Measurements from ENCODE around the gene SPATA2L.
"Not testable (repeated sequence)": the region's sequence is repeated elsewhere in the genome, so short reads cannot be mapped to it uniquely, and the experiment has no call there.

SPATA2L gene

GRCh38 chr16:89706518-89707260, 5.2 kb upstream of the SPATA2L start:
- DNase-seq, result no peak

DNA sequence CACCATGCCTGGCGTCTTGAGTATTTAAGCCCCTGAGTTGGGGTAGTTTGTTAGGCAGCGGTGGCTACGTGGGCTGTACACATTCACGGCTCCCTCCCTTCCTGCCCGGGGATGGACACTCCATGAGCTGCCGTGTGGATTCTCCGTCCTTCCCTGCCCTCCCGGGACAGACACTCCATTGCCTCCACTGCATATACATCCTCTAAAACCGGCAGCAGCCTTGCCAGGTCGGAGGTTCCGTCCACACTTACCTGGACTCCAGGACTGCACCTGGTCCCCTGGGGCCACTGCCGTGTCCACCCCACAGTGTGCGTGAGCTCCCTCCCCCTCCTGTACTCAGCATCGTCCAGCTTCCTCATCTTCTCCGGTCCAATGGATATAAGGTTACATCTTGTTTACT, 3.5 kb upstream of the SPATA2L start:
- no peak for DNase-seq

DNA sequence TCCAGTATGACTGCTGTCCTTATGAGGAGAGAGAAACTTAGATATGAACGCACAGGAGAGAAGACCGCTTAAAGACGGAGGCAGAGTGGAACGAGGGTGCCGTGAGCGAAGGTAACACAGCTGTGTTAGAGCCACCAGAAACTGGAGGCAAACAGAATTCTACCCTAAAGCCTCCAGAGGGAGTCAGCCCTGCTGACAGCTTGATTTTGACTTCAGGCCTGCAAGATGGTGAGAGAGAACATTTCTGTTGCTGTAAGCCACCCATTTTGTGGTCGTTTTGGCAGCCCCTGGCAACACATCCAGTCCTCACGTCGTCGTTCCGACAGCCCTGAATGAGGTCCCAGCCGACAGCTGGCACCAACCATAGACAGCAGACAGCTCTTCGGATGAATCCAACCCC, 2.8 kb upstream of the SPATA2L start:
- DNase-seq, result no peak

- DNase-seq, result no peak
These were observed 668 bp downstream of the SPATA2L start for GRCh38 chr16:89700649-89701424.

- DNase-seq, result peak; percentile 87
These were observed 1.3 kb downstream of the SPATA2L start for GRCh38 chr16:89700100-89700648.

GRCh38 chr16:89699629-89700099, 1.8 kb downstream of the SPATA2L start:
- not testable (repeated sequence) for DNase-seq

GRCh38 chr16:89698717-89699116, 2.8 kb downstream of the SPATA2L start:
- not testable (repeated sequence) for DNase-seq

- DNase-seq, result no peak
These were observed 3.7 kb downstream of the SPATA2L start for GRCh38 chr16:89697616-89698331.

- no peak for DNase-seq
These were observed 4.3 kb downstream of the SPATA2L start for GRCh38 chr16:89697161-89697615.

GRCh38 chr16:89696670-89697128, 4.8 kb downstream of the SPATA2L start:
- no peak for DNase-seq

- no peak for DNase-seq
These were observed 5.4 kb downstream of the SPATA2L start for GRCh38 chr16:89695875-89696669.

- DNase-seq, result no peak
These were observed 6.2 kb downstream of the SPATA2L start for GRCh38 chr16:89695086-89695874.

DNA sequence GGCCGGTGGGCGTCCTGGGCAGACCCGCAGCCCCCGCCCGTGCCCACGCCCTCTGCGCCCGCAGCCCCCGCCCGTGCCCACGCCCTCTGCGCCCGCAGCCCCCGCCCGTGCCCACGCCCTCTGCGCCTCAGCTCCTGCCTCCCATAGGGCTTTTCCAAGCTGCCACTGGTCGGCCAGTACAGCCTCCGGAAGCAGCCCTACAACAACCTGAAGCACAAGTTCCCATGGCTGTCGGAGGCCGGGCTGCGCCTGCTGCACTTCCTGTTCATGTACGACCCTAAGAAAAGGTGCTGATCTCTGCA, 6.8 kb downstream of the SPATA2L start:
- not testable (repeated sequence) for DNase-seq

DNA sequence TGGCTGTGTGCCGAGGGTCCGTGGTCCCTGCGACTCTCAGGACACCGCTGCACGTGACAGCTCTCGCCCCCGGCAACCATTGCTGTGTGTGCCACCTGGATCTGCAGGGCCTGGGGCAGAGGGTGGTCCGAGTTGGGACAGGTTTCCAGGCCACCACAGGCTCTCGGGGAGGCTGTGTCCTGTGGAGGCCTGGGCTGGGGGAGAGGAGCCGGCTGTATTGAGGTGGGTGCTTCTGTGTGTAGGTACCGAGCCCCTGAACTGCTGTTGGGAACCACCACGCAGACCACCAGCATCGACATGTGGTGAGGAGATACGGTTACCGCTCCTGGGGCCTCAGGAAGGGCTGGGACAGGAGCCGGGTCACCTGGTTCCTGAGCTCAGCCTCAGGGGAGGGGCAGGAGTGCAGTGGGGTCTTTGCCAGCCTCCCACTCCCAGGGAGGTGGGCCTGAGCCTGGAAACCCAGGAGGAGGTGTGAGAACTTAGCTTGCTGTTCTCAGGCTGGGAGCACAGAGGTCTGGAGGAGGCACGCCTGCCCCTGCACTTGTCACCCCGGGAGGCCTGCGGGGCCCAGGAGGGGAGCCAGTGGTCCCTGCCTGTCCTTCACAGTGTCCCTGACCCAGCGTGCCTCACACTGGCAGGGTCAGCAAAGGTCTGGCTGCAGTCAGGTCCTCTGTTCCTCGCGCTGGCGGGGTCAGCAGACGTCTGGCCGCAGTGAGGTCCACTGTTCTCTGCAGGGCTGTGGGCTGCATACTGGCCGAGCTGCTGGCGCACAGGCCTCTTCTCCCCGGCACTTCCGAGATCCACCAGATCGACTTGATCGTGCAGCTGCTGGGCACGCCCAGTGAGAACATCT, 7.3 kb downstream of the SPATA2L start:
- no peak for DNase-seq

DNA sequence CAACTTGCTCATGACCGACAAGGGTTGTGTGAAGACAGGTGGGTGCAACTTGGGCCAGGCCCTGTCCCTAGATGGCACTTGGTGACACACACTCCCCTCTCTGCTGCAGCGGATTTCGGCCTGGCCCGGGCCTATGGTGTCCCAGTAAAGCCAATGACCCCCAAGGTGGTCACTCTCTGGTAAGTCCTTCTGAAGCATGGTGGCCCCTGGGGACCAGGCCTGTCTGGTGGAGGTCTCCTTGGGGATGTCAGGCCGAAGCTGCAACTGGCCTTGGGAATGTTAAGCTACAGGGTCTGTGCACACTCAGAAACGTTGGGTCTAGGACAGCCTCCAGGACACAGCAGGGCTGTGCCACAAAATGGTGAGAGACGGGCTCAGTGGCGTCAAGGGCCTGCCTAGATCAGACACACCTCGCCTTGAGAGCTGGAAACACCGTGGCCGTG, 8.2 kb downstream of the SPATA2L start:
- DNase-seq, result no peak

DNA sequence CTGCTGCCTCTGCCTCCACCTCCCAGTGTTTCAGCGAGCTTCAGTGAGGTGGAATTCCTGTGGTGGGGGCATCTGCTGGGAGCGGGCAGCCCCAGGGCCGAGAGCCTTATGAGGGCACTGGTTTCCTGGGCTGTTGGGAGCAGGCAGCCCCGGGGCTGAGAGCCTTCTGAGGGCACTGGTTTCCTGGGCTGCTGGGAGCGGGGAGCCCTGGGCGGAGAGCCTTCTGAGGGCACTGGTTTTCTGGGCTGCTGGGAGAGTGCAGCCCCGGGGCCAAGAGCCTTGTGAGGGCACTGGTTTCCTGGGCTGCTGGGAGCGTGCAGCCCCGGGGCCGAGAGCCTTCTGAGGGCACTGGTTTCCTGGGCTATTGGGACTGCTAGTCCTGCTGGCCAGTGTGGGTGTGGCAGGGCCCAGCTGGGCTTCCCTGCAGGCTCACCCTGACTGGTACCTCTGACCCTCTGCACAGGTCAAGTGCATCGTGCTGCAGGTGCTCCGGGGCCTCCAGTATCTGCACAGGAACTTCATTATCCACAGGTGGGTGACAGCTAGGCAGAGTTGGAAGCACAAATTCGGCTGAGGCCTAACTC, 9.4 kb downstream of the SPATA2L start:
- no peak for DNase-seq

- DNase-seq, result no peak
These were observed 10.1 kb downstream of the SPATA2L start for GRCh38 chr16:89691231-89691985.

GRCh38 chr16:89690392-89690901, 11.1 kb downstream of the SPATA2L start:
- no peak for DNase-seq

DNA sequence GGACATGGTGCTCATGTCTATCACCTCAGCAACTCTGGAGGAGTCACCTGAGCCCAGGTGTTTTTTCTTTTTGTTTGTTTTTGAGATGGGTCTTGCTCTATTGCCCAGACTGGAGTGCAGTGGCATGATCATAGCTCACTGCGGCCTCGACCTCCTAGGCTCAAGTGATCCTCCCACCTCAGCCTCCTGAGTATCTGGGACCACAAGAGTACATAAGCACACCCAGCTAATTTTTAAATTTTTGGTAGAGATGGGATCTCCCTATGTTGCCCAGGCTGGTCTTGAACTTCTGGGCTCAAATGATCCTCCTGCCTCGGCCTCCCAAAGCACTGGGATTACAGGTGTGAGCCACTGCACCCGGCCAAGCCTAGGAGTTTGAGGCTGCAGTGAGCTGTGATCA, 11.9 kb downstream of the SPATA2L start:
- DNase-seq, result not testable (repeated sequence)
